HEK293T (cell line): ENCODE results near the gene TUBE1.
"Not testable (repeated sequence)": the region's sequence is repeated elsewhere in the genome, so short reads cannot be mapped to it uniquely, and the experiment has no call there.

Experiments used
- CTCF ChIA-PET: fragments of 350-600 bp; formaldehyde crosslinking; extraction: SDS; loops from one replicate; lab custom pipeline; 2021; ENCODE audit warnings: antibody characterized with exemption, inconsistent platforms; lab: Yijun Ruan, JAX
- POLR2A ChIA-PET: fragments of 350-600 bp; formaldehyde crosslinking; extraction: SDS; loops from one replicate; lab custom pipeline; 2020; ENCODE audit warnings: antibody characterized with exemption, inconsistent platforms; lab: Yijun Ruan, JAX
- DNase-seq: peaks from one replicate; pipeline ENCODE4 v3.0.0; 2012; ENCODE audit warnings: mixed read lengths; ENCODE audit errors: extremely low spot score
- ARNT ChIP-seq: fragments of 450-650 bp; IDR thresholded peaks from 2 replicates; pipeline ENCODE4 v1.6.1; 2017; ENCODE audit warnings: mild to moderate bottlenecking
- BHLHE40 ChIP-seq: fragments of 450-650 bp; IDR thresholded peaks from 2 replicates; pipeline ENCODE4 v1.6.1; 2016; ENCODE audit warnings: mild to moderate bottlenecking, moderate library complexity, borderline replicate concordance
- CTBP1 ChIP-seq: fragments of 450-650 bp; IDR thresholded peaks from 2 replicates; pipeline ENCODE4 v1.6.1; 2016; ENCODE audit warnings: borderline replicate concordance
- ELF4 ChIP-seq: fragments of 450-650 bp; IDR thresholded peaks from 2 replicates; pipeline ENCODE4 v1.6.1; 2017; ENCODE audit warnings: antibody characterized with exemption
- FOXA1 ChIP-seq: fragments of 450-650 bp; IDR thresholded peaks from 2 replicates; pipeline ENCODE4 v1.6.1; 2016; ENCODE audit warnings: mild to moderate bottlenecking
- FOXK2 ChIP-seq: fragments of 450-650 bp; IDR thresholded peaks from 2 replicates; pipeline ENCODE4 v1.6.1; 2016; ENCODE audit warnings: mild to moderate bottlenecking
- FOXM1 ChIP-seq: fragments of 450-650 bp; IDR thresholded peaks from 2 replicates; pipeline ENCODE4 v1.6.1; 2017; ENCODE audit warnings: mild to moderate bottlenecking, borderline replicate concordance
- HDGF ChIP-seq: fragments of 450-650 bp; IDR thresholded peaks from 2 replicates; pipeline ENCODE4 v1.6.1; 2017; ENCODE audit warnings: antibody characterized with exemption, borderline replicate concordance
- L3MBTL2 ChIP-seq: fragments of 450-650 bp; conservative IDR thresholded peaks from 2 replicates; pipeline ENCODE4 v1.6.1; 2016; ENCODE audit warnings: mild to moderate bottlenecking
- LEF1 ChIP-seq: fragments of 450-650 bp; IDR thresholded peaks from 2 replicates; pipeline ENCODE4 v1.6.1; 2017; ENCODE audit warnings: mild to moderate bottlenecking, borderline replicate concordance
- NFRKB ChIP-seq: fragments of 450-650 bp; IDR thresholded peaks from 2 replicates; pipeline ENCODE4 v1.6.1; 2016; ENCODE audit warnings: mild to moderate bottlenecking, moderate library complexity
- PKNOX1 ChIP-seq: fragments of 450-650 bp; IDR thresholded peaks from 2 replicates; pipeline ENCODE4 v1.6.1; 2016
- SP1 ChIP-seq: fragments of 450-650 bp; IDR thresholded peaks from 2 replicates; pipeline ENCODE4 v1.6.1; 2017
- SUZ12 ChIP-seq: fragments of 450-650 bp; IDR thresholded peaks from 2 replicates; pipeline ENCODE4 v1.6.1; 2016; ENCODE audit warnings: mild to moderate bottlenecking
- TARDBP ChIP-seq: fragments of 450-650 bp; IDR thresholded peaks from 2 replicates; pipeline ENCODE4 v1.6.1; 2016

The TUBE1 gene

GRCh38 chr6:112050429-112050828 lies 36.9 kb downstream of the TUBE1 start:
- no peak for DNase-seq
- no peak for TF ChIP-seq FOXA1
- no peak for TF ChIP-seq LEF1
- TF ChIP-seq ARNT, result no peak
- TF ChIP-seq PKNOX1, result no peak
- no peak for TF ChIP-seq ELF4
- ChIA-PET CTCF (interaction anchor here (1.5 kb wide), 1 partner anchor 37 kb away, joined by 5 read pairs; the partner anchor contains the start of genes FAM229B and TUBE1), POLR2A (interaction anchor here (1.4 kb wide), 1 partner anchor 37 kb away, joined by 5 read pairs; the partner anchor contains the start of genes FAM229B and TUBE1)

- TF ChIP-seq FOXK2 (no peak), TARDBP (no peak), FOXA1 (no peak), SUZ12 (no peak), L3MBTL2 (no peak), FOXM1 (no peak), CTBP1 (no peak), ELF4 (no peak), ARNT (no peak), HDGF (no peak), PKNOX1 (no peak), NFRKB (no peak), BHLHE40 (no peak), SP1 (no peak), LEF1 (no peak)
- POLR2A ChIA-PET, result interaction anchor here (1.4 kb wide), 1 partner anchor 38 kb away, joined by 5 read pairs; the partner anchor contains the start of genes FAM229B and TUBE1
- CTCF ChIA-PET, result interaction anchor here (0.6 to 1.5 kb wide), 2 partner anchors 37 to 396 kb away, joined by 3 to 5 read pairs; partner anchors contain the start of genes FAM229B and TUBE1
- no peak for DNase-seq
These were observed 37.3 kb downstream of the TUBE1 start for GRCh38 chr6:112049996-112050395.

GRCh38 chr6:112049026-112049799 lies 38.1 kb downstream of the TUBE1 start:
- POLR2A ChIA-PET, result no interaction called here
- no peak for DNase-seq
- TF ChIP-seq PKNOX1 (0 out of 2 replicates have a peak, but pooled peaks have one; percentile 15), ARNT (no peak), SP1 (no peak)
- CTCF ChIA-PET, result interaction anchor here (0.6 kb wide), 2 partner anchors 396 to 691 kb away, joined by 3 read pairs; no protein-coding TSS in a partner anchor

GRCh38 chr6:112047523-112047922 lies 39.8 kb downstream of the TUBE1 start:
- POLR2A ChIA-PET, CTCF ChIA-PET, DNase-seq: not testable (repeated sequence)

- TF ChIP-seq L3MBTL2 (no peak), FOXM1 (no peak), NFRKB (no peak)
- no peak for DNase-seq
- ChIA-PET CTCF (no interaction called here), POLR2A (interaction anchor here (1.1 kb wide), 1 partner anchor 43 kb away, joined by 4 read pairs; the partner anchor contains the start of genes FAM229B and TUBE1)
These were observed 42.4 kb downstream of the TUBE1 start for GRCh38 chr6:112044856-112045255.

- POLR2A ChIA-PET, result interaction anchor here (1.1 kb wide), 1 partner anchor 44 kb away, joined by 4 read pairs; the partner anchor contains the start of genes FAM229B and TUBE1
- no peak for DNase-seq
- no peak for TF ChIP-seq FOXM1
- no peak for TF ChIP-seq FOXA1
- no peak for TF ChIP-seq CTBP1
- no peak for TF ChIP-seq ARNT
- no peak for TF ChIP-seq NFRKB
- TF ChIP-seq SUZ12, result no peak
- no peak for TF ChIP-seq BHLHE40
- TF ChIP-seq PKNOX1, result no peak
- no peak for TF ChIP-seq SP1
- no peak for TF ChIP-seq HDGF
- no peak for TF ChIP-seq L3MBTL2
- no peak for TF ChIP-seq FOXK2
- CTCF ChIA-PET, result interaction anchor here (1.6 kb wide), 1 partner anchor 340 kb away, joined by 3 read pairs; no protein-coding TSS in a partner anchor
These were observed 43.1 kb downstream of the TUBE1 start for GRCh38 chr6:112044196-112044595.
